Colonic mucosa (tissue), 4 donors: ENCODE data around the gene RHBG. TPM values are rescaled to one million over a fixed set of nuclear protein-coding genes. Genes with fewer than 3 reads are reported as not detected.

Experiments used
- DNase-seq: peaks from one replicate; pipeline ENCODE4 v3.0.0-alpha.2; 2020
- H3K27ac ChIP-seq: fragments of 200-600 bp; one replicate; pipeline ENCODE4 v1.8.0; 2021
- H3K27me3 ChIP-seq: fragments of 200-600 bp; one replicate; pipeline ENCODE4 v1.8.0; 2021
- H3K36me3 ChIP-seq: fragments of 200-600 bp; one replicate; pipeline ENCODE4 v1.8.0; 2021
- H3K4me1 ChIP-seq: fragments of 200-600 bp; one replicate; pipeline ENCODE4 v1.8.0; 2021; ENCODE audit warnings: mild to moderate bottlenecking
- H3K4me3 ChIP-seq: fragments of 200-600 bp; one replicate; pipeline ENCODE4 v1.8.0; 2021
- H3K9ac ChIP-seq, 2 donors: one replicate each; pipeline ENCODE4 v1.7.0; 2013; ENCODE audit warnings: control low read depth in 2 of 2, low read depth in 2 of 2, low read length in 2 of 2
- H3K9me3 ChIP-seq: fragments of 200-600 bp; one replicate; pipeline ENCODE4 v1.8.0; 2021
- intact Hi-C: fragments of 100-400 bp; cut with DNase I; formaldehyde crosslinking; loops from one replicate; pipeline ENCODE4 v1.14.1; 2022
- total RNA-seq, 2 donors: library from RNA; stranded (reverse); fragmentation: NEBNext Ultra II Directional in 1 of 2; extraction: Animal tissue kit (Norgen Biotek cat#: 25700) in 1 of 2; gene quantifications; one replicate each; pipeline ENCODE4 v1.2.1, GENCODE V29; 2021
- TF ChIP-seq, protein P1 (sequence below): fragments of 200-600 bp; IDR thresholded peaks from one replicate; pipeline ENCODE4 v1.8.0; 2022; ENCODE audit warnings: antibody characterized with exemption, mild to moderate bottlenecking
- donor health status: healthy.
- donor health status: DM: no; HTN: no; CAD: no.
- donor health status: DM: no; HTN: no; CAD: no.

Gene RHBG
- total RNA-seq, 2 donors from 2014 or later: 0.12 TPM; not detected in 1

- DNase-seq: no peak
- TF ChIP-seq, protein P1, sequence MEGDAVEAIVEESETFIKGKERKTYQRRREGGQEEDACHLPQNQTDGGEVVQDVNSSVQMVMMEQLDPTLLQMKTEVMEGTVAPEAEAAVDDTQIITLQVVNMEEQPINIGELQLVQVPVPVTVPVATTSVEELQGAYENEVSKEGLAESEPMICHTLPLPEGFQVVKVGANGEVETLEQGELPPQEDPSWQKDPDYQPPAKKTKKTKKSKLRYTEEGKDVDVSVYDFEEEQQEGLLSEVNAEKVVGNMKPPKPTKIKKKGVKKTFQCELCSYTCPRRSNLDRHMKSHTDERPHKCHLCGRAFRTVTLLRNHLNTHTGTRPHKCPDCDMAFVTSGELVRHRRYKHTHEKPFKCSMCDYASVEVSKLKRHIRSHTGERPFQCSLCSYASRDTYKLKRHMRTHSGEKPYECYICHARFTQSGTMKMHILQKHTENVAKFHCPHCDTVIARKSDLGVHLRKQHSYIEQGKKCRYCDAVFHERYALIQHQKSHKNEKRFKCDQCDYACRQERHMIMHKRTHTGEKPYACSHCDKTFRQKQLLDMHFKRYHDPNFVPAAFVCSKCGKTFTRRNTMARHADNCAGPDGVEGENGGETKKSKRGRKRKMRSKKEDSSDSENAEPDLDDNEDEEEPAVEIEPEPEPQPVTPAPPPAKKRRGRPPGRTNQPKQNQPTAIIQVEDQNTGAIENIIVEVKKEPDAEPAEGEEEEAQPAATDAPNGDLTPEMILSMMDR: no peak
- Histone ChIP-seq H3K9ac (no peak overlapping the region), H3K9me3 (no peaks in the 10 kb centered on the region), H3K27ac (no peak overlapping the region), H3K36me3 (no peaks in the 10 kb centered on the region), H3K4me3 (no peak overlapping the region), H3K27me3 (no peaks in the 10 kb centered on the region), H3K4me1 (no peaks in the 10 kb centered on the region)
- intact Hi-C loops: no loop called here
Observed at GRCh38 chr1:156358641-156359040, 10.4 kb upstream of the RHBG start.

- H3K4me3 ChIP-seq: no peak overlapping the region
- H3K9me3 ChIP-seq: no peaks in the 10 kb centered on the region
- no peak for DNase-seq
- no peaks in the 10 kb centered on the region for H3K36me3 ChIP-seq
- TF ChIP-seq, protein P1: no peak
- H3K4me1 ChIP-seq: no peaks in the 10 kb centered on the region
- no peaks in the 10 kb centered on the region for H3K27me3 ChIP-seq
- intact Hi-C loops: no loop called here
- H3K27ac ChIP-seq: no peak overlapping the region
- no peak overlapping the region for H3K9ac ChIP-seq
Observed at GRCh38 chr1:156359249-156359648, 9.8 kb upstream of the RHBG start.

GRCh38 chr1:156359973-156360372 is 9.0 kb upstream of the RHBG start:
- DNase-seq: no peak
- H3K9me3 ChIP-seq: no peaks in the 10 kb centered on the region
- H3K9ac ChIP-seq: no peak overlapping the region
- intact Hi-C loops: no loop called here
- TF ChIP-seq, protein P1: no peak
- H3K4me1 ChIP-seq: no peaks in the 10 kb centered on the region
- H3K36me3 ChIP-seq: no peaks in the 10 kb centered on the region
- no peaks in the 10 kb centered on the region for H3K27me3 ChIP-seq
- no peak overlapping the region for H3K27ac ChIP-seq
- no peak overlapping the region for H3K4me3 ChIP-seq

- H3K4me1 ChIP-seq: no peaks in the 10 kb centered on the region
- intact Hi-C loops: no loop called here
- TF ChIP-seq, protein P1: no peak
- H3K4me3 ChIP-seq: no peak overlapping the region
- no peaks in the 10 kb centered on the region for H3K27me3 ChIP-seq
- H3K9ac ChIP-seq: no peak overlapping the region
- no peaks in the 10 kb centered on the region for H3K36me3 ChIP-seq
- no peak for DNase-seq
- H3K27ac ChIP-seq: no peak overlapping the region
- H3K9me3 ChIP-seq: no peaks in the 10 kb centered on the region
Observed at GRCh38 chr1:156360534-156360933, 8.5 kb upstream of the RHBG start.

GRCh38 chr1:156365754-156366153 is 3.3 kb upstream of the RHBG start:
- intact Hi-C loops: no loop called here
- H3K9me3 ChIP-seq: no peaks in the 10 kb centered on the region
- no peak overlapping the region for H3K9ac ChIP-seq
- H3K4me3 ChIP-seq: no peak overlapping the region
- no peaks in the 10 kb centered on the region for H3K4me1 ChIP-seq
- no peak for DNase-seq
- H3K27me3 ChIP-seq: no peaks in the 10 kb centered on the region
- TF ChIP-seq, protein P1: no peak
- no peaks in the 10 kb centered on the region for H3K36me3 ChIP-seq
- no peak overlapping the region for H3K27ac ChIP-seq
